Testis (tissue), 3 donors: Measurements from ENCODE around the gene EYA3. TPM values are rescaled to one million over a fixed set of nuclear protein-coding genes. Genes with fewer than 3 reads are reported as not detected.

Source experiments
- DNase-seq: peaks from one replicate; pipeline ENCODE4 v3.0.0-alpha.2; 2019
- H3K27ac ChIP-seq, 2 donors: fragments of 200-600 bp; sonication (generic); one replicate each; pipeline ENCODE4 v1.5.1; 2019
- H3K27me3 ChIP-seq: fragments of 200-600 bp; sonication (generic); one replicate; pipeline ENCODE4 v1.5.1; 2019
- H3K36me3 ChIP-seq: fragments of 200-600 bp; sonication (generic); one replicate; pipeline ENCODE4 v1.5.1; 2017; ENCODE audit warnings: low read depth; ENCODE audit errors: missing control alignments
- H3K4me1 ChIP-seq: fragments of 200-600 bp; sonication (generic); one replicate; pipeline ENCODE4 v1.5.1; 2019
- H3K4me3 ChIP-seq, 2 donors: fragments of 200-600 bp; sonication (generic); one replicate each; pipeline ENCODE4 v1.5.1; 2017 to 2019
- H3K9me3 ChIP-seq: fragments of 200-600 bp; sonication (generic); one replicate; pipeline ENCODE4 v1.5.1; 2017
- POLR2A ChIP-seq: fragments of 450-650 bp; IDR thresholded peaks from one replicate; pipeline ENCODE4 v1.6.1; 2017; ENCODE audit warnings: antibody characterized with exemption, mild to moderate bottlenecking, moderate library complexity
- WGBS, 2 donors: methylation state at CpG; one replicate each; pipeline ENCODE4 v1.1.5; 2018; 5-methylcytosine and 5-hydroxymethylcytosine counted together
- intact Hi-C: fragments of 100-400 bp; cut with DNase I; formaldehyde crosslinking; loops from one replicate; pipeline ENCODE4 v1.15.1; 2023; ENCODE audit warnings: low total_unique reads
- polyA plus RNA-seq: library from polyadenylated mRNA; stranded (reverse); fragments of 350-450 nt; fragmentation: Illumina TruSeq; extraction: RNeasy Lipid Tissue Mini Kit (QIAGEN cat#74804); gene quantifications from one replicate; pipeline ENCODE4 v1.2.3, GENCODE V29; 2014; ENCODE audit warnings: low read depth, low replicate concordance; ENCODE audit not compliant: insufficient read depth
- total RNA-seq, 2 donors: library from RNA; depleted of rRNA; stranded (reverse); fragments of >200 nt; gene quantifications; one replicate each; pipeline ENCODE4 v1.2.3, GENCODE V29; 2016
- TF ChIP-seq, protein P1 (sequence below), 3 experiments: fragments of 450-650 bp in 2 of 3; fragments of 200-600 bp in 1 of 3; sonication (generic) in 1 of 3; IDR thresholded peaks; one replicate each; pipeline ENCODE4 v1.5.1; 2016 to 2019; ENCODE audit warnings: antibody characterized with exemption in 3 of 3, mild to moderate bottlenecking in 2 of 3, moderate library complexity in 1 of 3

Gene EYA3
- total and polyA plus RNA-seq, 3 donors from 2014 or later, result 28.3 to 41.9 (median 31.5) TPM

DNA sequence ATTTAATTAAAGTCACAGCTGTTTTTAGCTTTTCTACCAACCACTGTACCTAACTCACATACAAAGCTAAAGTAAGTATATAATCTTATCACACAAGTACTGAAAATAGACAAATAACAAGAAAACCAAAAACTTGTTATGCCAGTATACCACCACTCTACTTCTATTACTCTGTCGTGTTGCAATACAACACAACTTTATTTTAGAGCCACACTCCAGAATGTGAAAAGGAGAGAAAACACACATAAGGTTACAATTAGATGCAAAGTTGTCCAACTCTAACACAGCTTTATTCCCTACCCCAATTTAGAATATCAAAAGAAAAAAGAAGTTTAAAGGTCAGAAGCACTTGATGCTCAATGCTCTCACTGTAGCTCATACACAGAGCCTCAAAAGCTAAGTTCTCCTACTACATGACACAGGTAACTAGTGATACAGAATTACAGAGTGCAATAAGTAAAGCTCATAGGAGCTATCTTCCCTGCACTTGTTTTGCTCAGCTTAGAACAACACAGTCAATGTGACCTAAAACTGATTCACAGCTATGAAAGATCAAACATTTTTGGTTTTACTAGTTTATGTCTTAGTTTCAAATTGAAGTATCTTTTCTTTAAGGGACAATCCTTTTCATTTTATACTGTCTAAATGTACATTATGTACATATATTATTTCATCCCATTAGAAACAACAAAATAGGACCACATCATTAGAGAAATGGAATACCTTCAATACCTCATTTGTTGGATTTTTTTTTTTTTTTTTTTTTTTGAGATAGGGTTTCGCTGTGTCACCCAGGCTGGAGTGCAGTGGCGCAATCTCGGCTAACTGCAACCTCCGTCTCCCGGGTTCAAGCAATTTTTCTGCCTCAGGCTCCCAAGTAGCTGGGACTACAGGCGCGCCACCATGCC, 29.2 kb downstream of the EYA3 start:
- no peak overlapping the region for H3K4me3 ChIP-seq
- no peaks in the 10 kb centered on the region for H3K36me3 ChIP-seq
- H3K9me3 ChIP-seq, result no peaks in the 10 kb centered on the region
- no peak overlapping the region for H3K27ac ChIP-seq
- WGBS, 2 donors, result 89 to 92% methylated on average over 8 of the region's 8 CpGs
- intact Hi-C loops, result no loop called here
- no peaks in the 10 kb centered on the region for H3K4me1 ChIP-seq
- H3K27me3 ChIP-seq, result no peaks in the 10 kb centered on the region
- TF ChIP-seq POLR2A, result no peak
- TF ChIP-seq, protein P1, sequence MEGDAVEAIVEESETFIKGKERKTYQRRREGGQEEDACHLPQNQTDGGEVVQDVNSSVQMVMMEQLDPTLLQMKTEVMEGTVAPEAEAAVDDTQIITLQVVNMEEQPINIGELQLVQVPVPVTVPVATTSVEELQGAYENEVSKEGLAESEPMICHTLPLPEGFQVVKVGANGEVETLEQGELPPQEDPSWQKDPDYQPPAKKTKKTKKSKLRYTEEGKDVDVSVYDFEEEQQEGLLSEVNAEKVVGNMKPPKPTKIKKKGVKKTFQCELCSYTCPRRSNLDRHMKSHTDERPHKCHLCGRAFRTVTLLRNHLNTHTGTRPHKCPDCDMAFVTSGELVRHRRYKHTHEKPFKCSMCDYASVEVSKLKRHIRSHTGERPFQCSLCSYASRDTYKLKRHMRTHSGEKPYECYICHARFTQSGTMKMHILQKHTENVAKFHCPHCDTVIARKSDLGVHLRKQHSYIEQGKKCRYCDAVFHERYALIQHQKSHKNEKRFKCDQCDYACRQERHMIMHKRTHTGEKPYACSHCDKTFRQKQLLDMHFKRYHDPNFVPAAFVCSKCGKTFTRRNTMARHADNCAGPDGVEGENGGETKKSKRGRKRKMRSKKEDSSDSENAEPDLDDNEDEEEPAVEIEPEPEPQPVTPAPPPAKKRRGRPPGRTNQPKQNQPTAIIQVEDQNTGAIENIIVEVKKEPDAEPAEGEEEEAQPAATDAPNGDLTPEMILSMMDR (IDR thresholded peaks at IDR 0.05), result no peak
- DNase-seq, result no peak

DNA sequence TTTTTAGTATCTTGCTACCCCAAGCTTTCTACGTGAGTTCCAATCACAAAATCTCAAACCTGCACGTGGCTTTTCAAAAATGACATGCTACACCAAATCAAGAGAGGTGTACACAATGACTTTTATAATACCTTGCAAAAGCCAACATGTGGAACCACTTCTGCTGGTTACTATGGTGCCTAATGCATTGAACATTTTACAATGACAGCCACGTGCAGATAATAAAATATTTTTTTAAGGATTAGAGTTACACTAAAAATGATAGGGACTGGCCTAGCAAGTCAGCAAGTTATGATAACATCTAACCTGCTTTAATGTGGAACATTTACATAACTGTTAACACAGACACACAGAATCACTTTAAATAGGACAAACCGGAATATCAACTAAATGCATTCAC, 30.2 kb downstream of the EYA3 start:
- no peak for DNase-seq
- H3K27me3 ChIP-seq, result no peaks in the 10 kb centered on the region
- no peaks in the 10 kb centered on the region for H3K9me3 ChIP-seq
- no peak overlapping the region for H3K27ac ChIP-seq
- H3K4me3 ChIP-seq, result no peak overlapping the region
- intact Hi-C loops, result no loop called here
- TF ChIP-seq POLR2A, result no peak
- TF ChIP-seq, protein P1 (IDR thresholded peaks at IDR 0.05), result no peak
- 81% methylated on average over 4 of the region's 4 CpGs for WGBS, 2 donors
- H3K36me3 ChIP-seq, result no peaks in the 10 kb centered on the region
- no peaks in the 10 kb centered on the region for H3K4me1 ChIP-seq

DNA sequence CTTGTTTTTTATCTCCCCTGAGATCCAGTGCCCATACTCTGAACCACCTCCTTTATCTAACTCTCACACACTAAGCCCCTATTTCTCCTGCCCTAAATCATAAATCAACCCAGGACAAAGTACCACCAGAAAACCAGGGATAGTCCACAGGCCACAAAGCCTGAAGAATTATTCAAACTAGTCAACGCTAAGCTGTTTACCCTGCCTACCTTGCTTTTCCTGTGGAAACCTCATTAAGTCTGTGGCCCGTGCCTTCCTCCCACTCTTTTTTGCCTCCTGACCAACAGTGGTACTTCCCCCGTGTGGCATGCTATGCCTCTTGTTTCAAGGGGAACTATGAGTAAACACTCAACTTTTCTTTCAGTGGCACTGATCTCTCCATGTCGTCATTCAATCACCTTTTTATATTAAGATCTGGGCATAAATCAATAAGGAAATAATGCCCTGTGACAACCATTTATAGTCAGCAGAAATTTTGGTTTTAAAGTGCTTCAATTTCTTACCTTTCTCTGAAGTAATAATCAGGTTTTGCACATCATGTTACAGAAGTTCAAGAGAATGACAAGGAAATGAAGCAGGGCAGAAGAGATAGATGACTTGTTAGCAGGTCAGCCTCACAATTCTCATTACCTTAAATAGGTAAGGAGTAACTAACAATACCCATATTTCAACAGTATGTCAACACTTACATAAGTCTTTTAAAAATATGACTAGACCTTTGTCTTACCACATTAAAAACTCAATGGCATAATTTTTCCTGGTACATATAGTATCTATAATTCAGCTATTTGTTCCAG, 32.1 kb downstream of the EYA3 start:
- H3K27me3 ChIP-seq, result no peaks in the 10 kb centered on the region
- H3K27ac ChIP-seq, result no peak overlapping the region
- no peak for DNase-seq
- no peak for TF ChIP-seq POLR2A
- TF ChIP-seq, protein P1 (IDR thresholded peaks at IDR 0.05), result no peak
- WGBS, 2 donors, result 53 to 59% methylated on average over 4 of the region's 4 CpGs
- H3K4me1 ChIP-seq, result no peaks in the 10 kb centered on the region
- no peaks in the 10 kb centered on the region for H3K9me3 ChIP-seq
- no peaks in the 10 kb centered on the region for H3K36me3 ChIP-seq
- H3K4me3 ChIP-seq, result no peak overlapping the region
- intact Hi-C loops, result no loop called here

DNA sequence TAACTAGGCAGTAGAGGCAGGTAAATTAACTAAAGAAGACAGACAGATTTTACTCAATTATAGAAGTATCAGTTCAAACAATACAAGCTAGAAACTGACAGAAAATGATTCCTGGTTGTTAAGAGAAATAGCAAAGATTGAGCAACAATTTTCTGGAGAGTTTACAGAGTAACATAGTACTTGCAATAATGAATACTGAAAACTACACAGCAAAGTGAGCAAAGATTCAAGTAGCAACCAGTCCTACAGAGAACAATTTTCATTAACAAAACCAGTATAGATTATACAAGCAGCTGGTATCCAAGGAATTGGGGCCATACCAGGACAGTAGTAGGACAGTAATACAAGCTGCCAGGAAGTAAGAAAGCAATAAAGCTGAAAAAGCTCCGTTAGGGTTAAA, 37.6 kb downstream of the EYA3 start:
- H3K4me1 ChIP-seq, result no peaks in the 10 kb centered on the region
- intact Hi-C loops, result no loop called here
- TF ChIP-seq POLR2A, result no peak
- TF ChIP-seq, protein P1 (IDR thresholded peaks at IDR 0.05), result no peak
- no peak overlapping the region for H3K27ac ChIP-seq
- no peak for DNase-seq
- H3K4me3 ChIP-seq, result no peak overlapping the region
- 75 to 79% methylated on average over 1 of the region's 1 CpG for WGBS, 2 donors
- no peaks in the 10 kb centered on the region for H3K36me3 ChIP-seq
- no peaks in the 10 kb centered on the region for H3K9me3 ChIP-seq
- H3K27me3 ChIP-seq, result no peaks in the 10 kb centered on the region
